NOMO-1 (cell line): ENCODE data around the gene MED13L.

Source experiments
- DNase-seq, 2 experiments: peaks; one replicate each; lab custom pipeline; 2025; ENCODE audit not compliant: unreplicated experiment in 2 of 2; lab: John Stamatoyannopoulos, UW

Gene MED13L

DNA sequence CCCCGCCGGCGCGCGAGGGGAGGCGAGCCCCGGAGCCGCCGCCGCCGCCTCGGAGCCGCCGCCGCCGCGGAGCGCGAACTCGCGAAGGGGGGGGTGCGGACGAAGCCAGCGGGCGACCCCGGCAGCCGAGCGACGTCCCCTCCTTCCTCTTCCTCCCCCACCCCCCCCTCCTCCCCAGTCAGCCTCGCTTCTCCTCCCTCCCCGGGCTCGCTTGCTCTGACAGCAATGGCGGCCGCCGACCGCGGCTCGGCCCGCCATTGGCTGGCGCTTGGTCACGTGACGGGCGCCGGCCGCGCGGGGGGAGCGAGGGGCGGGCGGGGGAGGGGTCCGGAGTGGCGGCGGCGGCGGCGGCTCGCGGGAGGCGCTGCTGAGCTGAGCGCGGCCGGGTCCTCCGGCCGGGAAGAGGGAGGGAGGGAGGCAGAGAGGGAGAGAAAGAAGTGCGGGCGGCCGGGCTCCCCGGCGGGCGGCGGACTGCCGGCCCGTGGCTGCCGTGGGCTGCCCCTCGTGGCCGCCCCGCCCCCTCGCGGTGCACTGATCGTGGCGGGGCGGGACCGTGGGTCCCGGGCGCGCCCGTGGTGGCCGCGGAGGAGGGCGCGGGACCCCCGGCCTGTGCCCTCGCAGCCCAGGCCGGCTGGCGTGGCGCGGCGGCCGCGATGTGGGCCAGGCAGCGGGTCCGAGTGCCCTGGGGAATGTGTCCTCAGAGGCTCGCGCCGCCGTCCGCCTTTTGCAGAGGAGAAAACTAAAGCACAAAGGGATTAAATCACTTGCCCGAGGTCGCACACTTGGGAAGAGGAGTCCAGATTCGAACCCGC lies at the start of gene MED13L:
TSS of gene MED13L (minus strand) at position 227 of the 812 bp plus-strand sequence. CDS start 562 bp downstream, outside the sequence.
- DNase-seq = peak; percentile 70 to 89

GRCh38 chr12:116325336-116325664 lies 47.8 kb upstream of the MED13L start:
- DNase-seq = peak; percentile 16 to 59

GRCh38 chr12:116324654-116325335 lies 47.3 kb upstream of the MED13L start:
- peak; percentile 54 to 77 for DNase-seq

- DNase-seq = peak; percentile 44 to 54
Measured at GRCh38 chr12:116323406-116324386, 46.2 kb upstream of the MED13L start.

DNA sequence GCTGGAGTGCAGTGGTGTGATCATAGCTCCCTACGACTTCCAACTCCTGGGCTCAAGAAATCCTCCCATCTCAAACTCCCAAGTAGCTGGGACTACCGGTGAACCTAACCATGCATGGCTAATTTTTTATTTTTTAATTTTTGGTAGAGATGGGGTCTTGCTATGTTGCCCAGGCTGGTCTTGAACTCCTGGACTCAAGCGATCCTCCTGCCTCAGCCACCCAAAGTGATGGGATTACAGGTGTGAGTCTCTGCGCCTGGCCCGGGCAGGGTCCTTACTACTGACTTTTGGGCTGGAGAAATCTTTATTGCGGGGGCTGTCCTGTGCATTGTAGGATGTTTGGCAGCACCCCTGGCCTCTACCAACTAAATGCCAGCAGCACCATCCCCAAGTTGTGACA lies 44.4 kb upstream of the MED13L start:
- no peak for DNase-seq

DNA sequence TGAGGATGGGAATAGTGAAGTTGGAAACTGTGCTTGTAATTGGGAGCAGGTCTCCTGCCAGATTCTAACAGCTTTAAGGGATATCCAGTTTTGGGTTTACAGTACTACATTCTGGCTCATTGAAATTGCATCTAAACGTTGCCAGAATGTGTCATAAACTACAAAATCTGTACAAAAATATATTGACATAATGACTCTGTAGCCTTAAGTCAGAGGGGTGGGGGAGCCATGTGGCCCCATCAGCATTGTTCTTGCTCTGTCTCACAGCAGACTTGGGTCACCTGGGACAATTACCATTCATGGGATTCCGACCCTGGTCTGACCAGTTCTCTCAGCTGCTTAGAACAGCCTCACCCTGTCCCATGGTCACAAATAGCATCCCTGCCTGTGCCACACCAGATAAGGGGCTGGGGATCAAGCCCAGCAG lies 43.3 kb upstream of the MED13L start:
- no peak for DNase-seq

DNA sequence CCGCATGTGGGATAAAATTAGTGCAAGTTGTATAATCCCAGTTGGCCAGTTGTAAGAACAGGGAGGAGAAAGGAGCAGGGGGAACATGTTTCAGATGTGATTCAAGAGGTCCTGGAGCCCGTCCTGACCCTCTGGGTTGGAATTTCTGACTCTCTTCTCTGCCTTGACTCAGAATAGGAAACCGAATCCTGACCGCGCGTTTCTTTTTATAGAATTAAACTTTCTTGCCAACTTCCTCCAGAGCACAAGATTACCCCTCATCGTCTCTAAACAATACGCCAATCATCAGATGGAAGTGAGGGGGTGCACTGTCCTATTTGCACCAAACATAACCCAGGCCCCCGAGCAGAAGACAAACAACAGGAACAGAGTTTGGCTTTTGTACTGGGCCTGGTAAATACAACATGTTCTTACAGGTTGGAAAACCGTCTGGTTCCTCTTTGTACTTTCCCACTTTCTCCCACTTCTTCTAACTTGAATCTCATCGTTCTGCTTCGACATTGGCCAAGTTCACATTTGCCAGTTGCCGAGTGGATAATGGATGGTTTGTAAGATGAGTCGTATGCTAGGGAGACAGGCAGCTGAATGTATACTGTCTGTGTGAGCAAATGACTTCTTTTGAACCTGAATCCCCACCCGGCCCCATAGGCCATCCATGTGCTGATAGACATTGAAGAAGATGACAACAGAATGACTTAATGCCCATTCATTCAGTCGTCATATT lies 42.6 kb upstream of the MED13L start:
- peak; percentile 63 to 77 for DNase-seq

- DNase-seq = no peak
Measured at GRCh38 chr12:116319233-116319897, 41.9 kb upstream of the MED13L start.

GRCh38 chr12:116318576-116319232 lies 41.2 kb upstream of the MED13L start:
- no peak for DNase-seq

DNA sequence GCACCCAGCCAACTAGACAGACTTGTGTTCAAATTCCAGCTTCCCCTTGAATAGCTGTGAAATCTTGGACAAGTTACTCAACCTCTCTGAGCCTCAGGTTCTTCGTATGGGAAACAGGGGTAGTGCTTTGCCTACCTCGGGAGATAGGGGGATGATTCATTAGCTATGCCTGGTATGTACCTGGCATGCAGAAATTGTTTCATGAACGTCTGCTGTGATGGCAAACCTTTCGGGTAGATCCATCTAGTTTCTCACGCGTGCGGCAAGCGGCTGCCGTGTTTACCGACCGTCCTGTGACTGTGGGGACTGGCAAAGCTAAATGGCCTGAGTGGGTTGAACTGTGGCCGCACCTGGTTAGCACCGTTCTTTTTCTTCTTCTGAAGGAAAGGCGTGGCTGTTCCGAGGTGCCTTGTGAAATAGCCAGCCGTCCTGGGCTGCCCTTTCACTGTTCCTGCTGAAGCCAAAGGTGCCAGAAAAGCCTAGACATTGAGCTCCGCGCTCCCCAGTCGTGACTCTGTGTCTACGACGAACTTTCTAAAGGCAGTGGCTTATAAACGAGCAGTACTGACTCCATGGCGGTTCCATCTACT lies 40.6 kb upstream of the MED13L start:
- DNase-seq = no peak

DNA sequence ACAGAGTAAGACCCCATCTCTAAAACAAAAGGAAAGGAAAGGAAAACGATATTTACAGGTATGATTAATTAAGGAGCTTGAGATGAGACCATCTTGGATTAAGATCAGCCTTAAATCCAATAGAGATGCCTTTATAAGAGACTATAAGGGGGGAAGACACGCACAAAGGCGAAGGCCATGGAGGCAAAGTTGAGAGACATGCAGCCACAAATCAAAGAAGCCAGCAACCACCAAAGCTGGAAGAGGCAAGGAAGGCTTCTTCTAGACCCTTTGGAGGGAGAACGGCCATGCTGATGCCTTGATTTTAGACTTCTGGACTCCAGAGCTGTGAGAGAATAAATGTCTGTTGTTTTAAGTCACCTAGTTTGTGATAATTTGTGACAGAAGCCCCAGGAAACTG lies 39.6 kb upstream of the MED13L start:
- no peak for DNase-seq

DNA sequence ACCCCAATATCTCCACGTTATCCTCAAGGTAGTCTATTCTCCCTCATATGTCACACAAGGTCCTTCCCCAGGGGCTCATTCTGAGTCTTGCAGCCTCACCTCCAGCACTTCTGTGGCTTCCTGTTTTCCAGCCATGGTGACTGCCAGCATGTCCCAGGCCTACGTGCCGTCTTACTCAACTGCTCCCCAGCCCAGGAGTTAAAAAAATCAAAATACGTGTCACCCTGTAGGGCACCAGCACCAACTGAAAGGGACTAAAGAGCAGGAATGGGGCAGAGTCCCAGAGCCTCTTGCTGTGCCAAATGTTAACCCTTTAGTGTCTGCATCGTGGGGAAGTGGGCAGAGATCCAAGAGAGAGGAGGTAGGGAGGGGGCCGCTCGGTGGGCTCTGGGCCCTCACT lies 37.0 kb upstream of the MED13L start:
- DNase-seq = peak; percentile 63 to 68

DNA sequence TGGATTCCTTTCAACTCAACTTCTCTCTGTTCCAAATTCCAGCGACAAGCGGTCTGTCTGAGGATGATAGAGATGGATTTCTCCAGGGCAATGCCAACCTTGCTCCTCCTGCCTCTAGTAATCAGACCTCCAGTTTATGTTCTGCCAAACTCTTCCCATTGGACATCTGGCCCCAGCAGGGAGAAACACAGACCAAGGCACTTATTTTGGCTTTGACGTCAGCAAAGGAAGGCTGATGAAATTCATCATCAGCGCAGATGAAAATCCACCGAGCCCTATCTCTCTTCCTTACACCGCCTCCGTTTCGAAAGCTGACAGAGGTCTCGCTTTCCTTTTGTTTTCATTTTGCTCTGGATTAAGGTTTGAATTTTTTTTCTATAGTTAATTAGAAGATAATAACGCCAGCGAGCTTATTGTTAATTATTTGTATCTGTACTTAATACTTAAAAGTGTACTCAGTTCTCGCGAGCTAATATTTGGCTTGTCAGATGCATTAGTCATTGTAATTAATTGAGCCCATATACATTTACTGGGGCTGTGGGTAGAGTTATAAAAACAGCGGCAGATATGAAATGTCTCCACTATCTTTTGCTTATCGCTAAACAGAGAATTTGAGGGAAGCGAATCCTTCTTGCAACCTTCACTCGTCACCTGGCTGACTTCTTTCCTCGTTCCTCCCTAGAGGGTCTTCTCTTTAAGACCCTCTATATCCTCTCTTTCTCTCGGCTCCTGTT lies 35.9 kb upstream of the MED13L start:
- DNase-seq = no peak

DNA sequence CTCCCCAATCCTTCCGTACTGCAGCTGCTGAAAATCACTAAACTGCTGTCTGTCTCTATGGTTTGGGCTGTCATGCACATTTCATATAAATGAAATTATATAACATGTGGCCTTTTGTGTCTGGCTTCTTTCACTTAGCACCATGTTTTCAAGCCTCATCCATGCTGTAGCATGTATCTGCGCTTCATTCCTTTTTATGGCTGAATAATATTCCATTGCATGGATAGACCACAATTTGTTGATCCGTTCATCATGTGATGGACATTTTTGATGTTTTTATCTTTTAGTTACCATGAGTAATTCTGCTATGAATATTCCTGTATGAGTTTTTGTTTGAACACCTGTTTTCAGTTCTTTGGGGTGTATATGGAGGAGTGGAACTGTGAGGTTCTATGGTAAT lies 32.6 kb upstream of the MED13L start:
- DNase-seq = no peak

GRCh38 chr12:116309343-116309742 lies 31.9 kb upstream of the MED13L start:
- no peak for DNase-seq

DNA sequence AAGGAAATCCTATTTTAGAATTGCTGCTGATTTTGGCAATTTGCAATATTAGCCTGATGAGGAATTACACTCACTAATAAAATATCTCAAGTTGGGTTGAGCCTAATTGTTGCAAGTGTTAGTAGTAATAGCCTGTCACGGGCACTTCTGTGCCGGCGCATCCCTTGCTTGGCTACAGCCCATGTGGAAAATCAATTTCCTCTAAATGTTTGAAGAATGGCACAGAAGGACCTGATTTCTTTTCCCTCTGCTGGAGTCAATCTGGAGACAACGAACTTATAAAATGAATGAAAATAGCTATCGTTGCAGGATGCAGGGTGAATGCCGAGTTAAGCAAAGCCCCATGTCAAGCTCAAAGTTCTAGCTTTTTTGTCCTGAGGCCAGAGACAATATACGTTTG lies 31.2 kb upstream of the MED13L start:
- no peak for DNase-seq

DNA sequence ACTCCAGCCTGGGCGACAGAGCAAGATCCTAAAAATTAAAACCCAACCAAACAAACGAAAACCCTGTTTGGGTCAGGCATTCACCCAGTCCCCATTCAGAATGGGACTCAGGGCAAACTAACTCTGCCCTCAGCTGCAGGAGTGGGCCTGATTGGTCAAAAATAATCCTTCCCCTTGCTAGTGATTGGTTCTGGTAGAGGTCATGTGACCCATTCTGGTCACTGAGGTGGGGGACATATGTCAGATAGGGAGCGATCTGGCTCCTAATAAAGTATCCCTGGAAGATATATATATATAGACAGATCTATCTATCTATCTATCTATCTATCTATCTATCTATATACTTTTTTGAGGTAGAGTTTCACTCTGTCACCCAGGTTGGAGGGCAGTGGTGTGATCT lies 29.5 kb upstream of the MED13L start:
- no peak for DNase-seq

DNA sequence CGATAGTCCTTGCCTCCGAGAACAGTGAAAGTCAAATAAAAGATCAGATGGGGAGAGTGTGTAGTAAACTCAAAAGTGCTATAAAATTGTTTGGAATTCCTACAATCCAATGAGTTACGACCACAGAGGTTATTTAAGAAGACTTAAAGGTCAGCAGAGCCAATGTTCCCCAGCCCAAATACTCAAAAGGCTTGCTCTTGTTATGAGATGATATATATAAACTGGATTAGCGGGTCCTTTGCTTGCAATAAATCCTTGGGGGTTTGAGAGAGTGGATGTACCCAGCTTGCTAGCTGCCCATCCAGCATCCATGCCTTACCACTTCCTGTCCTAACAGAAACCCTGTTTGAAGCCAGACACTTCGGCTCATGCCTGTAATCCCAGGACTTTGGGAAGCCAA lies 29.0 kb upstream of the MED13L start:
- no peak for DNase-seq
